ENCODE results near the gene ST3GAL3.

Gene ST3GAL3

DNA sequence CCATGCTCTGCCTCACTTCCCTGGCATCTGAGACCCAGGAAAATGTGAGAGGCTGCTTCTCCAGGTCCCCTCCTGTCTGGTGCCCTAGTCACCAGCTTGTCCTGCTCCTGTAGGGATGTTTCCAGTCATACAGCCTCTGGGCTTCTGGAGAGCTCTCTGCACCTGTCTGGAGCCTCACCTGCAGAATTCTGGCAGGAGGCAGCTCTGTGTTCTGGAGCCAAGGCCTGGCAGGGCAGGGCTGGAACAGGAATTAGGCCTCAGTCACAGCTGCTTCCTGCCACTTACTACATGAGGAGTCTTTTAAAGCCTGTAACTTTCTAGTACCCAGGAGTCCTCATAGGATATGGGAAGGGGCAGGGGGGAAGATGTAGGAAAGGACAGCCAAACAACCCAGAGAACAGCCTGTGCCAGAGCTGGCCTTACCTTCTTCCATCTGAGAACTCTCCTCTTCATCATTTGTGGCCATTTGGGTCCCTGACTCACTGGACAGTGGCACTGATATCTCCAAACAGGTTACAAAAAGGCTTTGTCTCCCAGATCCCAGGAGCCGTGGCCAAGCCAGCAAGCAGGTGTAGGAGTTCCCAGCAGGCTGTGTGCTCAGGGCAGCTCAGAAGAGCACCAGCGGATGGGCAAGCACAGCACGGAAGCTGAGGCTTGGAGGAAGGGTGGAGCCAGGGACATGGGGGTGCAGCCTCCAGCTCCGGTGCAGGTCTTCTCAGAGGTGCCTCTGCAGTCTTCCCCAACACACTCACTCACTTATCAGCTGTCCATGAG lies 194.9 kb downstream of the ST3GAL3 start:
- POLR2A ChIA-PET: no interaction called here
- CTCF ChIA-PET: interaction anchor here (0.8 to 1.5 kb wide), 3 partner anchors 10 to 33 kb away, joined by 3 read pairs; no protein-coding TSS in a partner anchor
- H3K4me3 ChIP-seq (ENCODE audit: low read depth, low read length): no peak overlapping the region
- no peak for DNase-seq (ENCODE audit: low read depth, low spot score)
- TF ChIP-seq, protein P1, sequence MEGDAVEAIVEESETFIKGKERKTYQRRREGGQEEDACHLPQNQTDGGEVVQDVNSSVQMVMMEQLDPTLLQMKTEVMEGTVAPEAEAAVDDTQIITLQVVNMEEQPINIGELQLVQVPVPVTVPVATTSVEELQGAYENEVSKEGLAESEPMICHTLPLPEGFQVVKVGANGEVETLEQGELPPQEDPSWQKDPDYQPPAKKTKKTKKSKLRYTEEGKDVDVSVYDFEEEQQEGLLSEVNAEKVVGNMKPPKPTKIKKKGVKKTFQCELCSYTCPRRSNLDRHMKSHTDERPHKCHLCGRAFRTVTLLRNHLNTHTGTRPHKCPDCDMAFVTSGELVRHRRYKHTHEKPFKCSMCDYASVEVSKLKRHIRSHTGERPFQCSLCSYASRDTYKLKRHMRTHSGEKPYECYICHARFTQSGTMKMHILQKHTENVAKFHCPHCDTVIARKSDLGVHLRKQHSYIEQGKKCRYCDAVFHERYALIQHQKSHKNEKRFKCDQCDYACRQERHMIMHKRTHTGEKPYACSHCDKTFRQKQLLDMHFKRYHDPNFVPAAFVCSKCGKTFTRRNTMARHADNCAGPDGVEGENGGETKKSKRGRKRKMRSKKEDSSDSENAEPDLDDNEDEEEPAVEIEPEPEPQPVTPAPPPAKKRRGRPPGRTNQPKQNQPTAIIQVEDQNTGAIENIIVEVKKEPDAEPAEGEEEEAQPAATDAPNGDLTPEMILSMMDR (IDR thresholded peaks at IDR 0.05; ENCODE audit: insufficient read depth, low read length, missing control alignments): no peak

DNA sequence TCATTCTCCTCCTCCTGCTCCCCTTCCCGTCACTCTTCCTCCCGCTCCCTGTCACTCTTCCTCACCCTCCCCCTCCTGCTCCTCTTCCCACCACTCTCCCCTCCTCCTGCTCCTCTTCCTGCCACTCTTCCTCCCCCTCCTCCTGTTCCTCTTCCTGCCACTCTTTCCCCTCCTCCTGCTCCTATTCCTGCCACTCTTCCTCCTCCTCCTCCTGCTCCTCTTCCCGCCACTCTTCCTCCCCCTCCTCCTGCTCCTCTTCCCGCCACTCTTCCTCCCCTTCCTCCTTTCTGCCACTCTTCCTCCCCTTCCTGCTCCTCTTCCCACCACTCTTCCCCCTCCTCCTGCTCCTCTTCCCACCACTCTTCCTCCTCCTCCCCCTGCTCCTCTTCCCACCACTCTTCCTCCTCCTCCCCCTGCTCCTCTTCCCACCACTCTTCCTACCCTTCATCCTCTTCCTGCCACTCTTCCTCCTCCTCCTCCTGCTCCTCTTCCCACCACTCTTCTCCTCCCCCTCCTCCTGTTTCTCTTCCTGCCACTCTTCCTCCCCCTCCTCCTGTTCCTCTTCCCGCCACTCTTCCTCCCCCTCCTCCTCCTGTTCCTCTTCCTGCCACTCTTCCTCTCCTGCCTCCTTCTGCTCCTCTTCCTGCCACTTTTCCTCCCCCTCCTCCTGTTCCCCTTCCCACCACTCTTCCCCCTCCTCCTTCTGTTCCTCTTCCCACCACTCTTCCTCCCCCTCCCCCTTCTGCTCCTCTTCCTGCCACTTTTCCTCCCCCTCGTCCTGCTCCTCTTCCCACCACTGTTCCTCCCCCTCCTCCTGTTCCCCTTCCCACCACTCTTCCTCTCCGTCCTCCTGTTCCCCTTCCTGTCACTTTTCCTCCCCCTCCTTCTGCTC lies 197.6 kb downstream of the ST3GAL3 start:
- ChIA-PET POLR2A (no interaction called here), CTCF (no interaction called here)
- TF ChIP-seq, protein P1 (IDR thresholded peaks at IDR 0.05; ENCODE audit: insufficient read depth, low read length, missing control alignments): no peak
- H3K4me3 ChIP-seq (ENCODE audit: low read depth, low read length): no peak overlapping the region
- DNase-seq (ENCODE audit: low read depth, low spot score): no peak

DNA sequence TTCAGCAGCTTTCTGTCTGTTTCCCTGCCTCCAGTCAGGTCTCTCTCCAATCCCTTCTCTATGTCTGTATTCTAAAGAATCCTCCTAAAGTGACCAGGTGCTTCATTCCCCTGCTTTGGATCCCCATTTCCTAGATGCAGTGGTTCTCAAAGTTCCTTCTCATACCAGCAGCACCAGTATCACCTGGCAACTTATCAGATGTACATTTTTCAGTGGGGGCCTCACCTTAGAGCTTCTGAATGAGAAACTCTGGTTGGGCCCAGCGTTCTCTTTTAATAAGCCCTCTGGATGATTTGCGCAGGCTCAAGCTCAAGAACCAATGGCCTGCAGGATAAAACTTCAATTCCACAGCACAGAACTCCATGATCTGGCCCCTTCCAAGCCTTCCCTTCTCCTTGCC lies 200.9 kb downstream of the ST3GAL3 start:
- ChIA-PET POLR2A (no interaction called here), CTCF (interaction anchor here (0.6 to 1.6 kb wide), 4 partner anchors 9 to 161 kb away, joined by 3 to 12 read pairs (median 3); partner anchors contain the start of gene ARTN)
- DNase-seq (ENCODE audit: low read depth, low spot score): no peak
- no peak overlapping the region for H3K4me3 ChIP-seq (ENCODE audit: low read depth, low read length)
- TF ChIP-seq, protein P1 (IDR thresholded peaks at IDR 0.05; ENCODE audit: insufficient read depth, low read length, missing control alignments): no peak

DNA sequence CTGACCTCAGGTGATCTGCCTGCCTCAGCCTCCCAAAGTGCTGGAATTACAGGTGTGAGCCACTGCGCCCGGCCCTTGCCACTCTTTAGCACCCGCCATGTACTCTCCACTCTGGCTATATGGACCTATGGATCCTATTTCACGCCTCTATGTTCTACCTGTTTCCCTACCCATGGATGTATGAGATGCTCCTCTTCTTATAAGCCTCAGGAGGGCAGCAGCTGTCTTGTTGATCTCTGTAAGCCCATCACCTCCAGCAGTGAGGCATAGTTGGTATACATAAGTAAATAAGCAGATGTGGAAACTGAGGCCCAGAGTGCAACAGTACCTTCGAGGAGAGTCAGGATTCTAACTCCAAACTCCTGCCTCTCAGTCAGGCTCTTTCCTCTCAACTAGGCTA lies 201.5 kb downstream of the ST3GAL3 start:
- ChIA-PET CTCF (interaction anchor here (1.4 to 1.9 kb wide), 3 partner anchors 26 to 144 kb away, joined by 3 to 12 read pairs (median 8); partner anchors contain the start of gene ARTN), POLR2A (no interaction called here)
- no peak for DNase-seq (ENCODE audit: low read depth, low spot score)
- TF ChIP-seq, protein P1 (IDR thresholded peaks at IDR 0.05; ENCODE audit: insufficient read depth, low read length, missing control alignments): no peak
- no peak overlapping the region for H3K4me3 ChIP-seq (ENCODE audit: low read depth, low read length)

DNA sequence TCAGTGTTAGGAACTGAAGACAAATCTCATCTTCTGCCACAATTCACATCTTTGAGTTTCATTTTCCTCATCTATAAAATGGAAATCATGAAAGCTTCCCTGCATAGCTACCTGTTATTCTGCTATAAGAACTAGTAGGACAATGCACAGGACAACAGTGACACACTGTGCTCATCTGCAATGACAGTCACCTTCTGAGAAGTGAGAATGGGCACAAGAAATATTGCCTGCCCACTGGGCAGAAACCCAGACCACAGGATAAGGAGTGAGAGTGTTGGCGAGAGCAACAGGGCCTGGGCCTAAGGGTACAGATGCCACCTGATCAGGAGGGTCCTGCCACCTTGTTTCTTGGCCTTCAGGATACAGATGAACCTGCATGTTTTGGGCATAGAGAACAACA lies 203.0 kb downstream of the ST3GAL3 start:
- POLR2A ChIA-PET: no interaction called here
- no peak for DNase-seq (ENCODE audit: low read depth, low spot score)
- no peak overlapping the region for H3K4me3 ChIP-seq (ENCODE audit: low read depth, low read length)
- CTCF ChIA-PET: interaction anchor here (1.9 to 2.6 kb wide), 2 partner anchors 24 to 147 kb away, joined by 8 to 17 read pairs; no protein-coding TSS in a partner anchor
- TF ChIP-seq, protein P1 (IDR thresholded peaks at IDR 0.05; ENCODE audit: insufficient read depth, low read length, missing control alignments): no peak

DNA sequence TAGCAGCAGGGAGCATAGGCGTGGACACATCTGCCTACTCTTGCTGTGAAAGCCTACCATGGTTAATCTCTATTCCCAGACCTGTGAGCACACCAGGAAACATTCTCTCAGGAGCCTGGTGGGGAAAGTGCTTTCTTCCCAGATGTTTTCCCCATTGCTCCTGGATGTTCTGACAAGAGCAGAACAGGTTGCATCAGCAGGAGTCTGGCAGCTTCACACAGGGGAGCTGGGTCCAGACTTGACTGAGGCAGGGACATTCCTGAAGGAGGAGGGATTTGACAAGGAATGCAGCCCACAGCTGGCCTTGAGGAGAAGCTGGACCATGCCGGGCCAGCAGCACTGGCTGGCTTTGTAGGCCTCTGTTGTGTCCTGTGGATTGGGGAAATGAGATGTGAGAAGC lies 205.3 kb downstream of the ST3GAL3 start:
- ChIA-PET CTCF (interaction anchor here (0.7 to 6.5 kb wide), 11 partner anchors 9 to 149 kb away, joined by 3 to 64 read pairs (median 4); partner anchors contain the start of gene ARTN), POLR2A (no interaction called here)
- TF ChIP-seq, protein P1 (IDR thresholded peaks at IDR 0.05; ENCODE audit: insufficient read depth, low read length, missing control alignments): no peak
- no peak overlapping the region for H3K4me3 ChIP-seq (ENCODE audit: low read depth, low read length)
- DNase-seq (ENCODE audit: low read depth, low spot score): peak; percentile 12

Measured in AG04449 (cell line).